CD4-positive, alpha-beta T cell (primary cell): ENCODE measurements around the gene CDH13. TPM values are rescaled to one million over a fixed set of nuclear protein-coding genes. Genes with fewer than 3 reads are reported as not detected.
A peak's percentile ranks its signal among the peaks of the same experiment; 100 is the strongest.

Experiments
- ATAC-seq: fragments of 200-7000 bp; cut with Tn5 transposase; one replicate; pipeline ENCODE4 v1.10.0; 2022; ENCODE audit warnings: mild to moderate bottlenecking; ENCODE audit not compliant: poor library complexity
- CTCF ChIA-PET: fragments of 350-600 bp; sonication (Branson Sonifier 250); formaldehyde crosslinking; loops from one replicate; lab custom pipeline; 2021; ENCODE audit warnings: antibody characterized with exemption, inconsistent platforms; lab: Charles Lee
- POLR2A ChIA-PET: fragments of 350-600 bp; sonication (Branson Sonifier 250); formaldehyde crosslinking; loops from one replicate; lab custom pipeline; 2021; ENCODE audit warnings: antibody characterized with exemption, inconsistent platforms; lab: Charles Lee
- DNase-seq, 14 experiments: peaks; one replicate each; pipeline ENCODE4 v3.0.0-alpha.2; 2013 to 2020; ENCODE audit warnings: mixed read lengths in 2 of 14
- H3K27ac ChIP-seq, 2 donors: one replicate each; pipeline versions ENCODE4 v1.5.1 to v1.7.0; 2013; ENCODE audit warnings: low read length in 2 of 2, low read depth in 1 of 2, mild to moderate bottlenecking in 1 of 2
- H3K27me3 ChIP-seq, 2 experiments: 1 replicate in 1 of 2; 2 replicates in 1 of 2; pipeline versions ENCODE4 v1.6.1 to v1.7.0; 2013; ENCODE audit warnings: low read length in 2 of 2, control low read depth in 1 of 2, mild to moderate bottlenecking in 1 of 2, moderate library complexity in 1 of 2; ENCODE audit not compliant: insufficient read depth in 2 of 2, control insufficient read depth in 1 of 2
- H3K36me3 ChIP-seq: one replicate; pipeline ENCODE4 v1.6.1; 2013; ENCODE audit warnings: low read length, control low read depth; ENCODE audit not compliant: insufficient read depth
- H3K4me1 ChIP-seq: one replicate; pipeline ENCODE4 v1.6.1; 2013; ENCODE audit warnings: low read length, control low read depth; ENCODE audit not compliant: insufficient read depth
- H3K4me3 ChIP-seq: one replicate; pipeline ENCODE4 v1.5.1; 2013; ENCODE audit warnings: mild to moderate bottlenecking, low read length, moderate library complexity
- H3K9me3 ChIP-seq, 2 experiments: 1 replicate in 1 of 2; 2 replicates in 1 of 2; pipeline versions ENCODE4 v1.6.1 to v1.7.0; 2013; ENCODE audit warnings: low read length in 2 of 2, mild to moderate bottlenecking in 2 of 2, control low read depth in 1 of 2, moderate library complexity in 1 of 2; ENCODE audit not compliant: control insufficient read depth in 1 of 2, insufficient read depth in 1 of 2
- H3K27ac Mint-ChIP-seq: one replicate; pipeline ENCODE4 v1.8.0; 2020; ENCODE audit warnings: mixed read lengths
- H3K27me3 Mint-ChIP-seq: one replicate; pipeline ENCODE4 v1.8.0; 2021; ENCODE audit warnings: mixed read lengths
- H3K36me3 Mint-ChIP-seq: one replicate; pipeline ENCODE4 v1.8.0; 2021; ENCODE audit warnings: low read depth, mixed read lengths
- H3K4me1 Mint-ChIP-seq: one replicate; pipeline ENCODE4 v1.8.0; 2021; ENCODE audit warnings: low read depth, mixed read lengths
- H3K4me3 Mint-ChIP-seq: one replicate; pipeline ENCODE4 v1.8.0; 2020; ENCODE audit warnings: mild to moderate bottlenecking, mixed read lengths
- H3K9me3 Mint-ChIP-seq: one replicate; pipeline ENCODE4 v1.8.0; 2020; ENCODE audit warnings: mixed read lengths
- CTCF ChIP-seq: fragments of 200-600 bp; IDR thresholded peaks from one replicate; pipeline ENCODE4 v1.8.0; 2022; ENCODE audit warnings: antibody characterized with exemption, mild to moderate bottlenecking
- intact Hi-C, 2 experiments: fragments of 100-400 bp; cut with DNase I in 1 of 2; cut with micrococcal nuclease in 1 of 2; formaldehyde crosslinking; loops; one replicate each; pipeline versions ENCODE4 v1.15.1 to v1.9.0; 2023 to 2025; cut with DNase I, micrococcal nuclease
- total RNA-seq, 174 experiments: library from RNA in 2 of 174; stranded (reverse) in 2 of 174; gene quantifications; one replicate each; pipeline ENCODE4 v1.2.3 and lab custom pipeline; 2021 to 2026

CDH13 gene
- total RNA-seq, 2 experiments from 2014 or later: not detected

- DNase-seq (no peak), ATAC-seq (no peak)
- POLR2A ChIA-PET: no interaction called here
Measured at GRCh38 chr16:82761236-82761635, 134.5 kb downstream of the CDH13 start.

GRCh38 chr16:82761858-82762257, 135.1 kb downstream of the CDH13 start:
- H3K9me3 ChIP-seq: no peaks in the 10 kb centered on the region
- Mint-ChIP-seq H3K4me1 (peaks cover 16% of the 10 kb centered on the region), H3K36me3 (no peaks in the 10 kb centered on the region), H3K9me3 (no peaks in the 10 kb centered on the region), H3K4me3 (no peak overlapping the region), H3K27me3 (peaks cover 4% of the 10 kb centered on the region), H3K27ac (no peak overlapping the region)
- ATAC-seq (no peak), DNase-seq (peak in 1 of 14 experiments; percentile 7)
- POLR2A ChIA-PET: no interaction called here
- no peaks in the 10 kb centered on the region for H3K4me1 ChIP-seq
- intact Hi-C loops: no loop called here
- H3K27ac ChIP-seq: no peak overlapping the region
- no peak for TF ChIP-seq CTCF
- no peaks in the 10 kb centered on the region for H3K36me3 ChIP-seq
- peaks cover under 1 to 2% of the 10 kb centered on the region in 2 experiments for H3K27me3 ChIP-seq
- H3K4me3 ChIP-seq: no peak overlapping the region
- CTCF ChIA-PET: no interaction called here

More at GRCh38 chr16:82761236-82761635, 134.5 kb downstream of the CDH13 start:
- H3K4me1 Mint-ChIP-seq: peaks cover 16% of the 10 kb centered on the region
- Histone ChIP-seq H3K4me3 (no peak overlapping the region), H3K36me3 (no peaks in the 10 kb centered on the region), H3K4me1 (no peaks in the 10 kb centered on the region), H3K27ac (no peak overlapping the region), H3K9me3 (no peaks in the 10 kb centered on the region), H3K27me3 (peaks cover 0 to 2% of the 10 kb centered on the region in 2 experiments)
- peaks cover under 1% of the 10 kb centered on the region for H3K27me3 Mint-ChIP-seq
- H3K4me3 Mint-ChIP-seq: no peak overlapping the region
- H3K9me3 Mint-ChIP-seq: no peaks in the 10 kb centered on the region
- H3K27ac Mint-ChIP-seq: no peak overlapping the region
- intact Hi-C loops: no loop called here
- TF ChIP-seq CTCF: no peak
- CTCF ChIA-PET: no interaction called here
- H3K36me3 Mint-ChIP-seq: no peaks in the 10 kb centered on the region

GRCh38 chr16:82763371-82763770, 136.6 kb downstream of the CDH13 start:
- Mint-ChIP-seq H3K27ac (no peak overlapping the region), H3K36me3 (no peaks in the 10 kb centered on the region), H3K4me1 (peaks cover 16% of the 10 kb centered on the region), H3K9me3 (no peaks in the 10 kb centered on the region), H3K27me3 (peaks cover 16% of the 10 kb centered on the region), H3K4me3 (no peak overlapping the region)
- CTCF ChIA-PET: no interaction called here
- Histone ChIP-seq H3K27me3 (peaks cover 4 to 5% of the 10 kb centered on the region in 2 experiments), H3K27ac (no peak overlapping the region), H3K36me3 (no peaks in the 10 kb centered on the region), H3K4me3 (no peak overlapping the region), H3K9me3 (no peaks in the 10 kb centered on the region), H3K4me1 (no peaks in the 10 kb centered on the region)
- DNase-seq: no peak
- no peak for TF ChIP-seq CTCF
- POLR2A ChIA-PET: no interaction called here
- intact Hi-C loops: no loop called here
- no peak for ATAC-seq
